Heart right ventricle (tissue), 16 donors: Measurements from ENCODE around the gene SENP3. TPM values are rescaled to one million over a fixed set of nuclear protein-coding genes. Genes with fewer than 3 reads are reported as not detected.
"Not testable (repeated sequence)": the region's sequence is repeated elsewhere in the genome, so short reads cannot be mapped to it uniquely, and the experiment has no call there.

Experiments used
- ATAC-seq, 8 donors: fragments of 200-7000 bp; cut with Tn5 transposase; one replicate each; pipeline ENCODE4 v1.9.1; 2020; ENCODE audit warnings: mild to moderate bottlenecking in 8 of 8, moderate library complexity in 8 of 8, moderate number of reproducible peaks in 1 of 8
- DNase-seq, 2 donors: peaks; one replicate each; pipeline ENCODE4 v3.0.0-alpha.2; 2020
- H3K27ac ChIP-seq, 10 donors: fragments of 200-600 bp; sonication (generic) in 2 of 10; one replicate each; pipeline versions ENCODE4 v1.5.0 to v1.8.0; 2020 to 2022; ENCODE audit warnings: mild to moderate bottlenecking in 3 of 10
- H3K27me3 ChIP-seq, 7 donors: fragments of 200-600 bp; one replicate each; pipeline ENCODE4 v1.8.0; 2021 to 2022; ENCODE audit warnings: mild to moderate bottlenecking in 2 of 7
- H3K36me3 ChIP-seq, 9 donors: fragments of 200-600 bp; sonication (generic) in 1 of 9; one replicate each; pipeline versions ENCODE4 v1.5.0 to v1.8.0; 2020 to 2022; ENCODE audit warnings: mild to moderate bottlenecking in 2 of 9
- H3K4me1 ChIP-seq, 9 donors: fragments of 200-600 bp; sonication (generic) in 1 of 9; one replicate each; pipeline versions ENCODE4 v1.5.0 to v1.8.0; 2020 to 2022; ENCODE audit warnings: mild to moderate bottlenecking in 4 of 9
- H3K4me3 ChIP-seq, 10 donors: fragments of 200-600 bp; sonication (generic) in 2 of 10; one replicate each; pipeline versions ENCODE4 v1.5.0 to v1.8.0; 2020 to 2022; ENCODE audit warnings: mild to moderate bottlenecking in 7 of 10, moderate library complexity in 2 of 10
- H3K9me3 ChIP-seq, 11 donors: fragments of 200-600 bp in 10 of 11; sonication (generic) in 2 of 11; one replicate each; pipeline versions ENCODE4 v1.5.0 to v1.8.0; 2013 to 2022; ENCODE audit warnings: mild to moderate bottlenecking in 2 of 11, control low read depth in 1 of 11, moderate library complexity in 1 of 11
- CTCF ChIP-seq, 9 donors: fragments of 200-600 bp; sonication (generic) in 2 of 9; IDR thresholded peaks; one replicate each; pipeline versions ENCODE4 v1.5.0 to v1.8.0; 2021 to 2022; ENCODE audit warnings: antibody characterized with exemption in 9 of 9, mild to moderate bottlenecking in 5 of 9, moderate library complexity in 1 of 9
- WGBS, 2 donors: extraction: QIAGEN DNeasy Blood & Tissue Kit; methylation state at CpG; one replicate each; pipeline ENCODE4 v1.1.7; 2013; ENCODE audit warnings: inconsistent platforms in 1 of 2; 5-methylcytosine and 5-hydroxymethylcytosine counted together
- intact Hi-C, 10 donors: fragments of 100-400 bp; cut with DNase I; formaldehyde crosslinking; loops; one replicate each; pipeline versions ENCODE4 v1.11.1 to v1.14.2; 2022
- polyA plus RNA-seq, 2 donors: library from polyadenylated mRNA; stranded (reverse); fragments of 200-250 nt; gene quantifications; one replicate each; pipeline ENCODE4 v1.2.3, GENCODE V29; 2013
- total RNA-seq, 10 donors: library from RNA; stranded (reverse); fragmentation: NEBNext Ultra II Directional in 3 of 10; extraction: Animal tissue kit (Norgen Biotek cat#: 25700) in 3 of 10; gene quantifications; one replicate each; pipeline versions ENCODE4 v1.2.1 to v1.2.4, GENCODE V29; 2021 to 2023
- donor health status: Arrhythmogenic right ventricular cardiomyopathy.
- donor health status: ischemic (EF 13 %, LVEDD 7.1; RV severe dilation, severe dysfunction).
- donor health status: healthy with polysubstance abuse.
- donor health status: DM: no; HTN: yes; CAD: no.
- donor health status: DM: no; HTN: no; CAD: no.
- donor health status: ischemic (EF 25% LVEDD 6.9; RV normal size, moderate dysfunction).
- donor health status: ischemic (EF 25% LVEDD 5.7; RV mildly dilated, moderate dysfunction).
- donor health status: healthy.
- donor health status: DM: yes; HTN: yes; CAD: no.
- donor health status: Ischemic cardiomyopathy.
- donor health status: ischemic (EF 35%, LVEDD 5.7; RV mildly dilated, moderate dysfunction).
- donor health status: nonischemic (EF 11% LVEDD 7.7; RV severe dilation, severe dysfunction).
- donor health status: DM: yes; HTN: yes; CAD: no.
- donor health status: PGD.
- donor health status: ischemic (EF 29% LVEDD 5.4; RV normal size, mild dysfunction).
- donor health status: nonischemic (EF 23%, LVEDD 6.1; RV moderate dilation, normal function).

The SENP3 gene
- total and polyA plus RNA-seq, 12 donors: 22.4 to 46.6 (median 28.3) TPM

GRCh38 chr17:7592422-7593021 is 30.8 kb downstream of the SENP3 start:
- intact Hi-C loops: loop anchor here in 1 of 10 donors (10.0 kb wide), 1 partner anchor 78 kb away; no protein-coding TSS in a partner anchor
- peaks cover 4 to 98% (median 58%) of the 10 kb centered on the region in 9 donors for H3K36me3 ChIP-seq
- peaks cover 8 to 24% (median 20%) of the 10 kb centered on the region in 9 donors for H3K4me1 ChIP-seq
- H3K27ac ChIP-seq: no peak overlapping the region
- no peaks in the 10 kb centered on the region for H3K9me3 ChIP-seq
- ATAC-seq: no peak
- DNase-seq: no peak
- H3K27me3 ChIP-seq: no peaks in the 10 kb centered on the region
- WGBS, 2 donors: 93 to 94% methylated on average over 23 of the region's 23 CpGs
- H3K4me3 ChIP-seq: no peak overlapping the region
- TF ChIP-seq CTCF (IDR thresholded peaks at IDR 0.05): no peak

- H3K9me3 ChIP-seq: no peaks in the 10 kb centered on the region
- 78 to 86% methylated on average over 12 of the region's 12 CpGs for WGBS, 2 donors
- DNase-seq (no peak), ATAC-seq (no peak)
- no peak overlapping the region for H3K27ac ChIP-seq
- TF ChIP-seq CTCF (IDR thresholded peaks at IDR 0.05): no peak
- H3K27me3 ChIP-seq: no peaks in the 10 kb centered on the region
- peaks cover 4 to 96% (median 62%) of the 10 kb centered on the region in 9 donors for H3K36me3 ChIP-seq
- peaks cover 8 to 16% (median 14%) of the 10 kb centered on the region in 9 donors for H3K4me1 ChIP-seq
- H3K4me3 ChIP-seq: no peak overlapping the region
- intact Hi-C loops: loop anchor here in 1 of 10 donors (10.0 kb wide), 1 partner anchor 78 kb away; no protein-coding TSS in a partner anchor
Measured at GRCh38 chr17:7593296-7593695, 31.6 kb downstream of the SENP3 start.

GRCh38 chr17:7597561-7597960 is 35.8 kb downstream of the SENP3 start:
- not testable (repeated sequence) for H3K27me3 ChIP-seq, DNase-seq, H3K4me1 ChIP-seq, H3K27ac ChIP-seq, ATAC-seq, H3K9me3 ChIP-seq, H3K4me3 ChIP-seq
- intact Hi-C loops: loop anchor here in 1 of 10 donors (10.0 kb wide), 1 partner anchor 83 kb away; no protein-coding TSS in a partner anchor
- WGBS, 2 donors: 85 to 89% methylated on average over 5 of the region's 5 CpGs
- H3K36me3 ChIP-seq: peaks cover 15 to 98% (median 87%) of the 10 kb centered on the region in 9 donors

GRCh38 chr17:7606280-7606679 is 44.6 kb downstream of the SENP3 start:
- DNase-seq: peak in 1 of 2 donors; percentile 44
- peak overlapping the region; percentile 52 to 91 (median 77) for H3K27ac ChIP-seq
- ATAC-seq: peak; percentile 86 to 98 (median 94)
- TF ChIP-seq CTCF (IDR thresholded peaks at IDR 0.05): no peak
- H3K9me3 ChIP-seq: no peaks in the 10 kb centered on the region
- 50 to 69% methylated on average over 4 of the region's 4 CpGs for WGBS, 2 donors
- H3K36me3 ChIP-seq: peaks cover 0 to 81% (median 39%) of the 10 kb centered on the region in 9 donors
- H3K4me1 ChIP-seq: peaks cover 3 to 49% (median 18%) of the 10 kb centered on the region in 9 donors
- no peak overlapping the region for H3K4me3 ChIP-seq
- no peaks in the 10 kb centered on the region for H3K27me3 ChIP-seq
- intact Hi-C loops: no loop called here

- TF ChIP-seq CTCF (IDR thresholded peaks at IDR 0.05): no peak
- no peak for DNase-seq
- intact Hi-C loops: loop anchor here in 1 of 10 donors (5.0 kb wide), 1 partner anchor 77 kb away; the partner anchor contains the start of genes TP53 and WRAP53
- no peak overlapping the region for H3K4me3 ChIP-seq
- no peaks in the 10 kb centered on the region for H3K9me3 ChIP-seq
- peaks cover 5 to 72% (median 49%) of the 10 kb centered on the region in 9 donors for H3K4me1 ChIP-seq
- no peak for ATAC-seq
- 98 to 99% methylated on average over 2 of the region's 2 CpGs for WGBS, 2 donors
- H3K36me3 ChIP-seq: peaks cover 0 to 41% (median 5%) of the 10 kb centered on the region in 9 donors
- H3K27ac ChIP-seq: no peak overlapping the region
- no peaks in the 10 kb centered on the region for H3K27me3 ChIP-seq
Measured at GRCh38 chr17:7610641-7611040, 48.9 kb downstream of the SENP3 start.
